H1 (cell line): ENCODE results near the gene FAM171A1.
"Not testable (repeated sequence)": the region's sequence is repeated elsewhere in the genome, so short reads cannot be mapped to it uniquely, and the experiment has no call there.

Source experiments
- BRCA1 ChIP-seq: IDR thresholded peaks from 2 replicates; pipeline ENCODE4 v1.6.1; 2012; ENCODE audit warnings: low read depth, low read length, improper control_type of control experiment
- CTCF ChIP-seq, 3 experiments: IDR thresholded peaks; 1 replicate in 2 of 3; 2 replicates in 1 of 3; pipeline versions ENCODE4 v1.5.1 to v1.6.1; 2011; ENCODE audit warnings: low read length in 3 of 3, mild to moderate bottlenecking in 3 of 3, inconsistent platforms in 2 of 3, low read depth in 1 of 3, moderate library complexity in 1 of 3; ENCODE audit not compliant: insufficient read depth in 1 of 3; ENCODE audit errors: control extremely low read depth in 1 of 3
- GABPA ChIP-seq: IDR thresholded peaks from 2 replicates; pipeline ENCODE4 v1.6.1; 2011; ENCODE audit warnings: mild to moderate bottlenecking, low read length, moderate library complexity, borderline replicate concordance; ENCODE audit not compliant: insufficient read depth
- JUN ChIP-seq: IDR thresholded peaks from 2 replicates; pipeline ENCODE4 v1.6.1; 2011; ENCODE audit warnings: low read depth, mild to moderate bottlenecking, improper control_type of control experiment, low read length
- NRF1 ChIP-seq: IDR thresholded peaks from 2 replicates; pipeline ENCODE4 v1.6.1; 2011; ENCODE audit warnings: mild to moderate bottlenecking, low read depth, low read length, improper control_type of control experiment
- POLR2A ChIP-seq, 2 experiments: IDR thresholded peaks; 1 replicate in 1 of 2; 2 replicates in 1 of 2; pipeline ENCODE4 v1.6.1; 2011; ENCODE audit warnings: low read depth in 2 of 2, low read length in 2 of 2, mild to moderate bottlenecking in 2 of 2; ENCODE audit errors: control extremely low read depth in 1 of 2

DNA sequence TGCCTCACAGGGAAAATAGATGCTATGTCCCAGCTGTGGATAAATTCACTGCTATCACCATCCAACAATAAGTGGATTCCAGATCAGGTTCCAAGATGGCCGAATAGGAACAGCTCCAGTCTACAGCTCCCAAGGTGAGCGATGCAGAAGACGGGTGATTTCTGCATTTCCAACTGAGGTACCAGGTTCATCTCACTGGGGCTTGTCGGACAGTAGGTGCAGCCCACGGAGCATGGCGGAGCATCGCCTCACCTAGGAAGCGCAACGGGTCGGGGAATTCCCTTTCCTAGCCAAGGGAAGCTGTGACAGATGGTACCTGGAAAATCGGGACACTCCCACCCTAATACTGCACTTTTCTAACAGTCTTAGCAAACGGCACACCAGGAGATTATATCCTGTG is 101.3 kb downstream of the FAM171A1 start:
- TF ChIP-seq CTCF (IDR thresholded peaks at IDR 0.05; ENCODE audit: control extremely low read depth in 1 of 3, insufficient read depth in 1 of 3, low read depth in 1 of 3, low read length in 3 of 3); POLR2A (IDR thresholded peaks at IDR 0.05; ENCODE audit: control extremely low read depth in 1 of 2, low read depth in 2 of 2, low read length in 2 of 2); BRCA1; GABPA; JUN; NRF1: not testable (repeated sequence)
